Right lobe of liver (tissue), 6 donors: ENCODE measurements around the gene BHLHE40. TPM values are rescaled to one million over a fixed set of nuclear protein-coding genes. Genes with fewer than 3 reads are reported as not detected.

Experiments
- ATAC-seq, 4 donors: fragments of 200-7000 bp; cut with Tn5 transposase; one replicate each; pipeline ENCODE4 v1.9.1; 2020; ENCODE audit warnings: mild to moderate bottlenecking in 4 of 4, moderate library complexity in 4 of 4
- DNase-seq, 3 donors: peaks; one replicate each; pipeline ENCODE4 v3.0.0-alpha.2; 2020
- H3K27ac ChIP-seq, 3 donors: fragments of 200-600 bp; one replicate each; pipeline ENCODE4 v1.8.0; 2022
- H3K27me3 ChIP-seq, 2 donors: fragments of 200-600 bp; one replicate each; pipeline ENCODE4 v1.8.0; 2022
- H3K36me3 ChIP-seq, 4 donors: fragments of 200-600 bp; sonication (generic) in 1 of 4; one replicate each; pipeline versions ENCODE4 v1.5.1 to v1.8.0; 2017 to 2022; ENCODE audit warnings: control low read depth in 1 of 4
- H3K4me1 ChIP-seq, 4 donors: fragments of 200-600 bp; sonication (generic) in 1 of 4; one replicate each; pipeline versions ENCODE4 v1.5.1 to v1.8.0; 2017 to 2022; ENCODE audit warnings: control low read depth in 1 of 4
- H3K4me3 ChIP-seq, 3 donors: fragments of 200-600 bp; one replicate each; pipeline ENCODE4 v1.8.0; 2022
- H3K9me3 ChIP-seq, 4 donors: fragments of 200-600 bp; sonication (generic) in 1 of 4; one replicate each; pipeline versions ENCODE4 v1.5.1 to v1.8.0; 2017 to 2022; ENCODE audit warnings: control low read depth in 1 of 4
- POLR2A ChIP-seq: fragments of 450-650 bp; IDR thresholded peaks from one replicate; pipeline ENCODE4 v1.6.1; 2017; ENCODE audit warnings: antibody characterized with exemption, mild to moderate bottlenecking
- WGBS: methylation state at CpG from one replicate; pipeline ENCODE4 v1.1.6; 2018; ENCODE audit warnings: low coverage, low lambda C conversion rate; ENCODE audit not compliant: insufficient coverage; ENCODE audit errors: missing lambda C conversion rate; 5-methylcytosine and 5-hydroxymethylcytosine counted together
- intact Hi-C, 2 donors: fragments of 100-400 bp; cut with DNase I; formaldehyde crosslinking; loops; one replicate each; pipeline versions ENCODE4 v1.11.2 to v1.14.1; 2022
- total RNA-seq, 6 experiments: library from RNA; depleted of rRNA in 2 of 6; stranded (reverse); fragments of >200 nt in 2 of 6; fragmentation: NEBNext Ultra II Directional in 3 of 6; extraction: Animal tissue kit (Norgen Biotek cat#: 25700) in 3 of 6; gene quantifications; one replicate each; pipeline versions ENCODE4 v1.1.0 to v1.2.4, GENCODE V29; 2016 to 2023
- TF ChIP-seq, protein P1 (sequence below), 4 donors: fragments of 200-600 bp in 3 of 4; fragments of 450-650 bp in 1 of 4; IDR thresholded peaks; one replicate each; pipeline versions ENCODE4 v1.5.1 to v1.8.0; 2016 to 2022; ENCODE audit warnings: antibody characterized with exemption in 4 of 4, mild to moderate bottlenecking in 2 of 4
- donor health status: DM: no; HTN: yes; CAD: no.
- donor health status: DM: no; HTN: no; CAD: no.
- donor health status: DM: no; HTN: no; CAD: no.
- donor health status: DM: no; HTN: yes; CAD: no.
- donor health status: DM: no; HTN: yes; CAD: no.

BHLHE40 gene
- total RNA-seq, 6 experiments from 2014 or later, result 19.0 to 170 (median 57.7) TPM

DNA sequence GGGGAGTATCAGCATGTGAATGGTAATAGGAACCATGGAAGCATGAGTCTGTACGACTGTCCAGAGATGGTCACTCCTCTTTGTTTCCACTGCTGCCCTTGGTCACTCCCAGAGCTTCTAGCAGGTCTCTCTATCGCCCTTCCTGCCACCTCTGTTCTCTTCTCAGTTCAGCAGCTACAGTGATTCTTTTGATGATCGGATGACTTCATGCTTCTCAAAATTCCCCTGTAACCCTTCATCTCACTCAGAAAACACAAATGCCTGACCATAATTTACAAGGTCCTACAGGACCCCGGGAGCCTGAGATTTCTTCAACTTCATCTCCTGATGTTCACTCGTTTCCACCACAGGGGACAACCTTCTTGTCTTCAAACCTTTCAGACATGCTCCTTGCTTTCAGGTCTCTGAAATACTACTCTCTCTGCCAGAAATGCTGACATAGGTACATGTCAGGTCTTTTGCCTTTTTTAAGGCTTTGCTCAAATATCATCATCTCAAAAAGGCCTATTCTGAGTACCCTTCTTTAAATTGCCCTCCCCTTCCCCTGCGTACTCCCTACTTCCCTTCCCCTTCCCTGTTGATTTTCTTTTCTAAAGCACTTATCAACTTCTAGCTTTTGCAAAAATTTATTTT lies 42.1 kb upstream of the BHLHE40 start:
- no peak overlapping the region for H3K27ac ChIP-seq
- H3K36me3 ChIP-seq, result no peaks in the 10 kb centered on the region
- TF ChIP-seq, protein P1, sequence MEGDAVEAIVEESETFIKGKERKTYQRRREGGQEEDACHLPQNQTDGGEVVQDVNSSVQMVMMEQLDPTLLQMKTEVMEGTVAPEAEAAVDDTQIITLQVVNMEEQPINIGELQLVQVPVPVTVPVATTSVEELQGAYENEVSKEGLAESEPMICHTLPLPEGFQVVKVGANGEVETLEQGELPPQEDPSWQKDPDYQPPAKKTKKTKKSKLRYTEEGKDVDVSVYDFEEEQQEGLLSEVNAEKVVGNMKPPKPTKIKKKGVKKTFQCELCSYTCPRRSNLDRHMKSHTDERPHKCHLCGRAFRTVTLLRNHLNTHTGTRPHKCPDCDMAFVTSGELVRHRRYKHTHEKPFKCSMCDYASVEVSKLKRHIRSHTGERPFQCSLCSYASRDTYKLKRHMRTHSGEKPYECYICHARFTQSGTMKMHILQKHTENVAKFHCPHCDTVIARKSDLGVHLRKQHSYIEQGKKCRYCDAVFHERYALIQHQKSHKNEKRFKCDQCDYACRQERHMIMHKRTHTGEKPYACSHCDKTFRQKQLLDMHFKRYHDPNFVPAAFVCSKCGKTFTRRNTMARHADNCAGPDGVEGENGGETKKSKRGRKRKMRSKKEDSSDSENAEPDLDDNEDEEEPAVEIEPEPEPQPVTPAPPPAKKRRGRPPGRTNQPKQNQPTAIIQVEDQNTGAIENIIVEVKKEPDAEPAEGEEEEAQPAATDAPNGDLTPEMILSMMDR (IDR thresholded peaks at IDR 0.05), result no peak
- no peak for TF ChIP-seq POLR2A
- H3K4me1 ChIP-seq, result no peaks in the 10 kb centered on the region
- intact Hi-C loops, result no loop called here
- no peak for ATAC-seq
- no peak for DNase-seq
- 77% methylated on average over 6 of the region's 6 CpGs for WGBS
- no peak overlapping the region for H3K4me3 ChIP-seq
- no peaks in the 10 kb centered on the region for H3K27me3 ChIP-seq
- no peaks in the 10 kb centered on the region for H3K9me3 ChIP-seq

DNA sequence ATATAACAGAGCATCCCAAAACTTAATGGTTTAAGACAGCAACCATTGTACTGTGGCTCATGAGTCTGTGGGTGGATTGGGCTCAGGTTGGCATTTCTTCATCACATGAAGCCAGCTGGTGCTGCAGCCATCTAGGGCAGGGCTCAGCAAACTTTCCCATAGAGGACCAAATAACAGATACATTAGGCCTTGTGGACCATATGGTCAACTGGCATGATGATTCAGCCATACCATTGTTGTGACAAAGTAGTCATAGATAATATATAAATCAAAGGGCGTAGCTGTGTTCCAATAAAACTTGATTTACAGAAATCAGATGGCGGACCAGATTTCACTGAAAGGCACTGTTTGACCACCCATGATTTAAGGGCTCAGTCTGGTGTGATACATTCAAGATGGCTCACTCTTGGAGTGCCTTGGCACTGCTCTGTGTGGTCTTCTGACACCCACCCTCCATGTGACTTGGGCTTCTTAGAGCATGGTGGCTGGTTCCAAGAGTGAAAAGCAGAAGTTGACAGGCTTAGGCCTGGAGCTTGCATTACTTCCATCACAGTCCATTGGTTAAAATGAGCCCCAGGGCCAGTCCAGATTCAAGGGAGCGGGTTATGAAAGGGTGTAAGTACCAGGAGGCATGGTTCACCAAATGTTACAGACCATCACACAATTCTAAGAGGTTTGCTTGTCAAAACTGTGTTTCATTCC lies 40.8 kb upstream of the BHLHE40 start:
- intact Hi-C loops, result no loop called here
- no peak for TF ChIP-seq POLR2A
- TF ChIP-seq, protein P1 (IDR thresholded peaks at IDR 0.05), result no peak

DNA sequence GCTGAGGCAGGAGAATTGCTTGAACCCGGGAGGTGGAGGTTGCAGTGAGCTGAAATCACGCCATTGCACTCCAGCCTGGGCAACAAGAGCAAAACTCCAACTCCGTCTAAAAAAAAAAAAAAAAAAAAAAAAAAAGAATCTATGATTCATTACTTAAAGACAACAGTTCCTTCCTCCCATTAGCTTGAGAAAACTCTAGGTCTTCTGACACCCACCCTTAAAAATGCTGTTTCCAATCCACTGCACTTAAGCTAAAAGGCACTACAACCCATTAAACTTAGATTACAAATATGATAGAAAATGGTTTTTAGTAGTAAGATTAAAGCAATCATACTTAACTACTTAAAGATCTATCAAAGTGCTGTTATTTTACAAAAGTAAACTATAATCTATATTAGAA lies 40.0 kb upstream of the BHLHE40 start:
- 100% methylated on average over 2 of the region's 3 CpGs for WGBS
- no peak overlapping the region for H3K27ac ChIP-seq
- H3K4me1 ChIP-seq, result no peaks in the 10 kb centered on the region
- no peaks in the 10 kb centered on the region for H3K36me3 ChIP-seq
- ATAC-seq, result no peak
- no peaks in the 10 kb centered on the region for H3K9me3 ChIP-seq
- no peaks in the 10 kb centered on the region for H3K27me3 ChIP-seq
- H3K4me3 ChIP-seq, result no peak overlapping the region
- no peak for TF ChIP-seq POLR2A
- TF ChIP-seq, protein P1 (IDR thresholded peaks at IDR 0.05), result no peak
- intact Hi-C loops, result no loop called here
- no peak for DNase-seq

More for the DNA sequence above, 40.8 kb upstream of the BHLHE40 start:
- Histone ChIP-seq H3K4me3 (no peak overlapping the region), H3K9me3 (no peaks in the 10 kb centered on the region), H3K27me3 (no peaks in the 10 kb centered on the region), H3K4me1 (no peaks in the 10 kb centered on the region), H3K27ac (no peak overlapping the region), H3K36me3 (no peaks in the 10 kb centered on the region)
- WGBS, result 53% methylated on average over 2 of the region's 3 CpGs
- DNase-seq, result no peak
- no peak for ATAC-seq

DNA sequence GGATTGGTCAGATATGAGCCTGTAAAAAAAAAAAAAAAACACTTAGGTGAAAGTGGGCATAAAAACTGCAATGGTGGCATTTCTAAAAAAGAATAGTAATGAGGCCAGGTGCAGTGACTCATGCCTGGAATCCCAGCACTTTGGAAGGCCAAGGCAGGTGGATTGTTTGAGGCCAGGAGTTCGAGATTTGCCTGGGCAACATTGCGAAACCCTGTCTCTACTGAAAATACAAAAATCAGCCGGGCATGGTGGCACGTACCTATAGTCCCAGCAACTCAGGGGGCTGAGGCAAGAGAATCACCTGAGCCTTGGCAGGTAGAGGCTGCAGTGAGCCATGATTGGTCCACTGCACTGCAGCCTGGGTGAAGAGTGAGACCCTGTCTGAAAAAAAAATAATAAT lies 38.3 kb upstream of the BHLHE40 start:
- WGBS, result 43% methylated on average over 1 of the region's 4 CpGs
- no peak for ATAC-seq
- Histone ChIP-seq H3K27ac (no peak overlapping the region), H3K4me1 (no peaks in the 10 kb centered on the region), H3K27me3 (no peaks in the 10 kb centered on the region), H3K36me3 (no peaks in the 10 kb centered on the region), H3K9me3 (no peaks in the 10 kb centered on the region), H3K4me3 (no peak overlapping the region)
- DNase-seq, result no peak
- TF ChIP-seq, protein P1 (IDR thresholded peaks at IDR 0.05), result no peak
- no peak for TF ChIP-seq POLR2A
- intact Hi-C loops, result no loop called here
